ENCODE measurements around the gene GALNT14.

- TF ChIP-seq CTCF (conservative IDR thresholded peaks at IDR 0.05 in 1 of 2, IDR thresholded peaks at IDR 0.05 in 1 of 2; ENCODE audit: extremely low read depth in 1 of 2, insufficient read depth in 1 of 2, low read depth in 1 of 2, low read length in 2 of 2) (no peak), EZH2 (IDR thresholded peaks at IDR 0.05; ENCODE audit: borderline replicate concordance, low read length) (no peak)
Measured at GRCh38 chr2:31067259-31067658, 71.0 kb downstream of the GALNT14 start.
